Raji (cell line): Measurements from ENCODE around the gene MZT2B.
A peak's percentile ranks its signal among the peaks of the same experiment; 100 is the strongest.
"Not testable (repeated sequence)": the region's sequence is repeated elsewhere in the genome, so short reads cannot be mapped to it uniquely, and the experiment has no call there.

Experiments
- POLR2A ChIP-seq: IDR thresholded peaks from 2 replicates; pipeline ENCODE4 v1.6.1; 2011; ENCODE audit warnings: low read depth, low read length, control low read depth; ENCODE audit not compliant: insufficient read depth

Gene MZT2B

GRCh38 chr2:130181880-130182682 is at the start of gene MZT2B:
TSS of gene MZT2B (plus strand) at chr2:130182262. CDS start at chr2:130182283, 21 bp downstream.
- TF ChIP-seq POLR2A, result peak; percentile 65; the same call in 1 of the 2 replicates

- TF ChIP-seq POLR2A, result no peak
Observed at GRCh38 chr2:130135692-130136541, 46.1 kb upstream of the MZT2B start.

- TF ChIP-seq POLR2A, result not testable (repeated sequence)
Observed at GRCh38 chr2:130145006-130145414, 37.1 kb upstream of the MZT2B start, which contains the start of gene CCDC74B. TSS of gene CCDC74B (minus strand) at chr2:130145112. CDS start at chr2:130144996, 116 bp downstream.

GRCh38 chr2:130150181-130151144 is 31.6 kb upstream of the MZT2B start:
- no peak for TF ChIP-seq POLR2A

GRCh38 chr2:130152816-130153595 is 29.1 kb upstream of the MZT2B start:
- no peak for TF ChIP-seq POLR2A

- TF ChIP-seq POLR2A, result no peak
Observed at GRCh38 chr2:130154773-130155765, 27.0 kb upstream of the MZT2B start.

GRCh38 chr2:130156624-130157004 is 25.4 kb upstream of the MZT2B start:
- no peak for TF ChIP-seq POLR2A

GRCh38 chr2:130158631-130159030 is 23.4 kb upstream of the MZT2B start:
- TF ChIP-seq POLR2A, result no peak

- TF ChIP-seq POLR2A, result no peak
Observed at GRCh38 chr2:130160131-130160530, 21.9 kb upstream of the MZT2B start.

- TF ChIP-seq POLR2A, result no peak
Observed at GRCh38 chr2:130162968-130163367, 19.1 kb upstream of the MZT2B start.

GRCh38 chr2:130165293-130166016 is 16.6 kb upstream of the MZT2B start:
- TF ChIP-seq POLR2A, result no peak

GRCh38 chr2:130169896-130170295 is 12.2 kb upstream of the MZT2B start:
- no peak for TF ChIP-seq POLR2A

GRCh38 chr2:130181325-130181879 is 660 bp upstream of the MZT2B start, which contains the start of gene SMPD4:
TSS of gene SMPD4 (minus strand) at chr2:130181602. CDS start at chr2:130176592, 5,010 bp downstream.
- TF ChIP-seq POLR2A, result peak; percentile 72
